CD8-positive, alpha-beta T cell (primary cell): ENCODE results near the gene DNASE2B. TPM values are rescaled to one million over a fixed set of nuclear protein-coding genes. Genes with fewer than 3 reads are reported as not detected.

Experiments
- total RNA-seq, 46 experiments: library from RNA in 2 of 46; stranded (reverse) in 2 of 46; gene quantifications; one replicate each; pipeline ENCODE4 v1.2.3 and lab custom pipeline; 2021 to 2026

DNASE2B gene
- total RNA-seq, 2 experiments from 2014 or later: not detected

Other genes starting within 250 kb of the DNASE2B start
- gene SAMD13, start 96.8 kb upstream of the DNASE2B start, total RNA-seq: not detected
- 10 to 100 TPM; 84.2 to 85.3 TPM for gene RPF1, start 80.8 kb downstream of the DNASE2B start, total RNA-seq
- under 1 TPM; 0.52 to 0.94 TPM for gene SPATA1, start 107.9 kb downstream of the DNASE2B start, total RNA-seq
- gene GNG5, start 108.1 kb downstream of the DNASE2B start, total RNA-seq: 10 to 100 TPM; 19.5 TPM
- 10 to 100 TPM; 17.3 to 19.7 TPM for gene CTBS, start 176.0 kb downstream of the DNASE2B start, total RNA-seq